ENCODE measurements around the gene EMD.

EMD gene

GRCh38 chrX:154355094-154355775 is 23.9 kb upstream of the EMD start:
- DNase-seq (ENCODE audit: low spot score), result no peak

- DNase-seq (ENCODE audit: low spot score), result no peak
These were observed 23.3 kb upstream of the EMD start for GRCh38 chrX:154355776-154356140.

- no peak for DNase-seq (ENCODE audit: low spot score)
These were observed 22.5 kb upstream of the EMD start for GRCh38 chrX:154356596-154356995.

- no peak for DNase-seq (ENCODE audit: low spot score)
These were observed 21.9 kb upstream of the EMD start for GRCh38 chrX:154357205-154357604.

GRCh38 chrX:154358011-154358410 is 21.1 kb upstream of the EMD start:
- no peak for DNase-seq (ENCODE audit: low spot score)

- no peak for DNase-seq (ENCODE audit: low spot score)
These were observed 20.3 kb upstream of the EMD start for GRCh38 chrX:154358829-154359228.

- no peak for DNase-seq (ENCODE audit: low spot score)
These were observed 19.5 kb upstream of the EMD start for GRCh38 chrX:154359362-154360154.

- DNase-seq (ENCODE audit: low spot score), result no peak
These were observed 18.9 kb upstream of the EMD start for GRCh38 chrX:154360155-154360713.

- no peak for DNase-seq (ENCODE audit: low spot score)
These were observed 16.9 kb upstream of the EMD start for GRCh38 chrX:154362085-154362742.

- DNase-seq (ENCODE audit: low spot score), result no peak
These were observed 15.2 kb upstream of the EMD start for GRCh38 chrX:154363706-154364439.

GRCh38 chrX:154365052-154365600 is 14.0 kb upstream of the EMD start:
- no peak for DNase-seq (ENCODE audit: low spot score)

GRCh38 chrX:154365997-154366665 is 13.0 kb upstream of the EMD start:
- no peak for DNase-seq (ENCODE audit: low spot score)

- DNase-seq (ENCODE audit: low spot score), result no peak
These were observed 12.4 kb upstream of the EMD start for GRCh38 chrX:154366666-154367055.

- no peak for DNase-seq (ENCODE audit: low spot score)
These were observed 11.4 kb upstream of the EMD start for GRCh38 chrX:154367474-154368308.

GRCh38 chrX:154368630-154369448 is 10.3 kb upstream of the EMD start:
- peak; percentile 96 for DNase-seq (ENCODE audit: low spot score)

- DNase-seq (ENCODE audit: low spot score), result peak; percentile 83
These were observed 9.4 kb upstream of the EMD start for GRCh38 chrX:154369449-154370299.

- no peak for DNase-seq (ENCODE audit: low spot score)
These were observed 8.6 kb upstream of the EMD start for GRCh38 chrX:154370300-154371016.
